ENCODE measurements around the gene TWNK.

GRCh38 chr10:100960251-100960650, 27.1 kb upstream of the TWNK start:
- TF ChIP-seq CTCF (IDR thresholded peaks at IDR 0.05; ENCODE audit: insufficient read depth, low read length) (no peak), POLR2AphosphoS5 (IDR thresholded peaks at IDR 0.05; ENCODE audit: low read depth) (no peak), SPI1 (IDR thresholded peaks at IDR 0.05; ENCODE audit: borderline replicate concordance, low read depth) (no peak), GABPA (IDR thresholded peaks at IDR 0.05; ENCODE audit: low read depth) (no peak)
- TF ChIP-seq, protein P1, sequence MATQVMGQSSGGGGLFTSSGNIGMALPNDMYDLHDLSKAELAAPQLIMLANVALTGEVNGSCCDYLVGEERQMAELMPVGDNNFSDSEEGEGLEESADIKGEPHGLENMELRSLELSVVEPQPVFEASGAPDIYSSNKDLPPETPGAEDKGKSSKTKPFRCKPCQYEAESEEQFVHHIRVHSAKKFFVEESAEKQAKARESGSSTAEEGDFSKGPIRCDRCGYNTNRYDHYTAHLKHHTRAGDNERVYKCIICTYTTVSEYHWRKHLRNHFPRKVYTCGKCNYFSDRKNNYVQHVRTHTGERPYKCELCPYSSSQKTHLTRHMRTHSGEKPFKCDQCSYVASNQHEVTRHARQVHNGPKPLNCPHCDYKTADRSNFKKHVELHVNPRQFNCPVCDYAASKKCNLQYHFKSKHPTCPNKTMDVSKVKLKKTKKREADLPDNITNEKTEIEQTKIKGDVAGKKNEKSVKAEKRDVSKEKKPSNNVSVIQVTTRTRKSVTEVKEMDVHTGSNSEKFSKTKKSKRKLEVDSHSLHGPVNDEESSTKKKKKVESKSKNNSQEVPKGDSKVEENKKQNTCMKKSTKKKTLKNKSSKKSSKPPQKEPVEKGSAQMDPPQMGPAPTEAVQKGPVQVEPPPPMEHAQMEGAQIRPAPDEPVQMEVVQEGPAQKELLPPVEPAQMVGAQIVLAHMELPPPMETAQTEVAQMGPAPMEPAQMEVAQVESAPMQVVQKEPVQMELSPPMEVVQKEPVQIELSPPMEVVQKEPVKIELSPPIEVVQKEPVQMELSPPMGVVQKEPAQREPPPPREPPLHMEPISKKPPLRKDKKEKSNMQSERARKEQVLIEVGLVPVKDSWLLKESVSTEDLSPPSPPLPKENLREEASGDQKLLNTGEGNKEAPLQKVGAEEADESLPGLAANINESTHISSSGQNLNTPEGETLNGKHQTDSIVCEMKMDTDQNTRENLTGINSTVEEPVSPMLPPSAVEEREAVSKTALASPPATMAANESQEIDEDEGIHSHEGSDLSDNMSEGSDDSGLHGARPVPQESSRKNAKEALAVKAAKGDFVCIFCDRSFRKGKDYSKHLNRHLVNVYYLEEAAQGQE (IDR thresholded peaks at IDR 0.05; ENCODE audit: insufficient replicate concordance, low read depth): no peak

Measured in HL-60 (cell line).